ENCODE measurements around the gene FCRLA. TPM values are rescaled to one million over a fixed set of nuclear protein-coding genes. Genes with fewer than 3 reads are reported as not detected.

FCRLA gene
- polyA plus RNA-seq, 1 donor (not counting 4 experiments of a cell fraction or from before 2014, with no cell fraction given), result 2.0 TPM

DNA sequence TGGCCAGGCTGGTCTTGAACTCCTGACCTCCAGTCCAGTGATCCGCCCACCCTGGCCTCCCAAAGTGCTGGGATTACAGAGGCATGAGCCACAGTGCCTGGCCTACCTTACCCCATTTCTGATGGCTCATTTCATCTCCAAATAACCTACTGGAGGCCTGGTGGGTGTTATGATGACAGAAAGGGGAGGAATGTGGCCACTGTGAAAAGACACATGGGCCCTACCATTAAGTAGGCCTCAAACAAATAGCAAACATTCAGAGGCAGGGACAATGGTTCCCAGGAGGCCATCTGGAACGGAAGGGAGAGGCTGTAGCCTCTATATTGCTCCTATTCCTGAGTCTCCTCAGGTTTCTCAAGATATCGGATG, 932 bp upstream of the FCRLA start:
- dilution Hi-C loops (cut with MboI; ENCODE audit: extremely low pct_ligation_motif_present, low sequenced_read_pairs), result no loop called here
- TF ChIP-seq, protein P1, sequence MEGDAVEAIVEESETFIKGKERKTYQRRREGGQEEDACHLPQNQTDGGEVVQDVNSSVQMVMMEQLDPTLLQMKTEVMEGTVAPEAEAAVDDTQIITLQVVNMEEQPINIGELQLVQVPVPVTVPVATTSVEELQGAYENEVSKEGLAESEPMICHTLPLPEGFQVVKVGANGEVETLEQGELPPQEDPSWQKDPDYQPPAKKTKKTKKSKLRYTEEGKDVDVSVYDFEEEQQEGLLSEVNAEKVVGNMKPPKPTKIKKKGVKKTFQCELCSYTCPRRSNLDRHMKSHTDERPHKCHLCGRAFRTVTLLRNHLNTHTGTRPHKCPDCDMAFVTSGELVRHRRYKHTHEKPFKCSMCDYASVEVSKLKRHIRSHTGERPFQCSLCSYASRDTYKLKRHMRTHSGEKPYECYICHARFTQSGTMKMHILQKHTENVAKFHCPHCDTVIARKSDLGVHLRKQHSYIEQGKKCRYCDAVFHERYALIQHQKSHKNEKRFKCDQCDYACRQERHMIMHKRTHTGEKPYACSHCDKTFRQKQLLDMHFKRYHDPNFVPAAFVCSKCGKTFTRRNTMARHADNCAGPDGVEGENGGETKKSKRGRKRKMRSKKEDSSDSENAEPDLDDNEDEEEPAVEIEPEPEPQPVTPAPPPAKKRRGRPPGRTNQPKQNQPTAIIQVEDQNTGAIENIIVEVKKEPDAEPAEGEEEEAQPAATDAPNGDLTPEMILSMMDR (optimal IDR thresholded peaks at IDR 0.05 in 1 of 3, IDR thresholded peaks at IDR 0.05 in 1 of 3, conservative IDR thresholded peaks at IDR 0.05 in 1 of 3; ENCODE audit: extremely low read depth in 1 of 3, insufficient read depth in 2 of 3, low read length in 3 of 3), result no peak
- TF ChIP-seq EZH2 (IDR thresholded peaks at IDR 0.05; ENCODE audit: low read length), result no peak
- Histone ChIP-seq H3K36me3 (ENCODE audit: control insufficient read depth in 2 of 2, extremely low read depth in 1 of 2, insufficient read depth in 2 of 2, low read length in 2 of 2) (no peaks in the 10 kb centered on the region), H3K4me2 (ENCODE audit: control insufficient read depth, extremely low read depth, insufficient read depth, low read depth, low read length) (peak overlapping the region; percentile 37), H3K4me1 (ENCODE audit: control insufficient read depth, extremely low read depth, insufficient read depth, low read length) (peaks cover 14% of the 10 kb centered on the region), H4K20me1 (ENCODE audit: control insufficient read depth, extremely low read depth, insufficient read depth, low read length) (no peaks in the 10 kb centered on the region), H3K27me3 (ENCODE audit: control insufficient read depth, extremely low read depth, insufficient read depth, low read length) (no peaks in the 10 kb centered on the region), H3K79me2 (ENCODE audit: control insufficient read depth, insufficient read depth, low read length) (no peaks in the 10 kb centered on the region), H2AFZ (ENCODE audit: control insufficient read depth, low read length) (peak overlapping the region; percentile 27), H3K9me1 (ENCODE audit: control insufficient read depth, extremely low read depth, insufficient read depth, low read length) (no peaks in the 10 kb centered on the region), H3K27ac (ENCODE audit: control insufficient read depth, insufficient read depth, low read length) (peak overlapping the region; percentile 74), H3K4me3 (ENCODE audit: control insufficient read depth in 2 of 3, extremely low read depth in 1 of 3, insufficient read depth in 2 of 3, low read depth in 1 of 3, low read length in 3 of 3) (no peak overlapping the region), H3K9me3 (ENCODE audit: control insufficient read depth, low read depth, low read length) (no peaks in the 10 kb centered on the region), H3K9ac (ENCODE audit: control insufficient read depth, extremely low read depth, insufficient read depth, low read length) (peak overlapping the region; percentile 45)
- DNase-seq (ENCODE audit: low read depth, low spot score) (no peak), FAIRE-seq (no peak)

DNA sequence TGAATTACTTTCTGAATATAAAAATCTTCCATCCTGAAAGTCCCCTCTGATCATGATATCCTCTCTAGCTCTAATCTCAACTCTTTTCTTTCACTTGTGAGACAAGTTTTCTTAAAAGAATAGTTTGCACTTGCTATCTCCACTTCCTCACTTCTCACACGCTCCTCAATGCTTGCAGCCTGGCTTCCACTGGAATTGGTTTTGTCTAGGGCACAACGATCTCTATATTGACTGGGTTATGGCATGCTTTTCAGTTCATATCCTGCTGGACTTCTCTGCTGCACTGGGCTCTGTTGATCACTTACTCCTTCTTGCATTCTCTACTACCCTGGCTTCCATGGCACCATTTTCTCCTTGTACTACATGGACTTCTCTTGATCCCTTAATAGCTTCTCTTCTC, 474 bp downstream of the FCRLA start:
- Histone ChIP-seq H3K27me3 (ENCODE audit: control insufficient read depth, extremely low read depth, insufficient read depth, low read length) (no peaks in the 10 kb centered on the region), H3K9me3 (ENCODE audit: control insufficient read depth, low read depth, low read length) (no peaks in the 10 kb centered on the region), H3K4me1 (ENCODE audit: control insufficient read depth, extremely low read depth, insufficient read depth, low read length) (peaks cover 14% of the 10 kb centered on the region), H2AFZ (ENCODE audit: control insufficient read depth, low read length) (no peak overlapping the region), H3K4me3 (ENCODE audit: control insufficient read depth in 2 of 3, extremely low read depth in 1 of 3, insufficient read depth in 2 of 3, low read depth in 1 of 3, low read length in 3 of 3) (no peak overlapping the region), H4K20me1 (ENCODE audit: control insufficient read depth, extremely low read depth, insufficient read depth, low read length) (no peaks in the 10 kb centered on the region), H3K9me1 (ENCODE audit: control insufficient read depth, extremely low read depth, insufficient read depth, low read length) (no peaks in the 10 kb centered on the region), H3K4me2 (ENCODE audit: control insufficient read depth, extremely low read depth, insufficient read depth, low read depth, low read length) (no peak overlapping the region), H3K9ac (ENCODE audit: control insufficient read depth, extremely low read depth, insufficient read depth, low read length) (no peak overlapping the region), H3K27ac (ENCODE audit: control insufficient read depth, insufficient read depth, low read length) (no peak overlapping the region), H3K79me2 (ENCODE audit: control insufficient read depth, insufficient read depth, low read length) (no peaks in the 10 kb centered on the region), H3K36me3 (ENCODE audit: control insufficient read depth in 2 of 2, extremely low read depth in 1 of 2, insufficient read depth in 2 of 2, low read length in 2 of 2) (no peaks in the 10 kb centered on the region)
- DNase-seq (ENCODE audit: low read depth, low spot score) (no peak), FAIRE-seq (peak; percentile 29)
- dilution Hi-C loops (cut with MboI; ENCODE audit: extremely low pct_ligation_motif_present, low sequenced_read_pairs), result no loop called here
- TF ChIP-seq, protein P1 (optimal IDR thresholded peaks at IDR 0.05 in 1 of 3, IDR thresholded peaks at IDR 0.05 in 1 of 3, conservative IDR thresholded peaks at IDR 0.05 in 1 of 3; ENCODE audit: extremely low read depth in 1 of 3, insufficient read depth in 2 of 3, low read length in 3 of 3), result no peak
- TF ChIP-seq EZH2 (IDR thresholded peaks at IDR 0.05; ENCODE audit: low read length), result no peak
